Measurements from ENCODE around the gene PDCD1. TPM values are rescaled to one million over a fixed set of nuclear protein-coding genes. Genes with fewer than 3 reads are reported as not detected.
"Not testable (repeated sequence)": the region's sequence is repeated elsewhere in the genome, so short reads cannot be mapped to it uniquely, and the experiment has no call there.

PDCD1 gene
- total RNA-seq, 1 donor, result not detected

DNA sequence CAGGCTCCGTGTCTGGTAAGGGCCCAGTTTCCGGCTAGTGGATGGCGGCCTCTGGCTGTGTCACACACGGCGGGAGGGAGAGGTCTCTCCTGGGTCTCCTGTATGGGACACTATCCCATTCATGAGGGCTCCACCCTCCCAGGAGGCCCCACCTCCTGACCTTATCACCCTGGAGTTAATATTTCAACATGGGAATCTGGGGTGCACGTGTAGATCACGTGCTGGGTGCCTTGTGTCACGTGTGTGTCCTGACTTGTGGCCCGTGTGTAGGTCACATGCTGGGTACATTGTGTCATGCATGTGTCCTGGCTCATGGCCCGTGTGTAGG lies 39.8 kb downstream of the PDCD1 start:
- no peak for DNase-seq (ENCODE audit: low read depth)
- TF ChIP-seq, protein P1, sequence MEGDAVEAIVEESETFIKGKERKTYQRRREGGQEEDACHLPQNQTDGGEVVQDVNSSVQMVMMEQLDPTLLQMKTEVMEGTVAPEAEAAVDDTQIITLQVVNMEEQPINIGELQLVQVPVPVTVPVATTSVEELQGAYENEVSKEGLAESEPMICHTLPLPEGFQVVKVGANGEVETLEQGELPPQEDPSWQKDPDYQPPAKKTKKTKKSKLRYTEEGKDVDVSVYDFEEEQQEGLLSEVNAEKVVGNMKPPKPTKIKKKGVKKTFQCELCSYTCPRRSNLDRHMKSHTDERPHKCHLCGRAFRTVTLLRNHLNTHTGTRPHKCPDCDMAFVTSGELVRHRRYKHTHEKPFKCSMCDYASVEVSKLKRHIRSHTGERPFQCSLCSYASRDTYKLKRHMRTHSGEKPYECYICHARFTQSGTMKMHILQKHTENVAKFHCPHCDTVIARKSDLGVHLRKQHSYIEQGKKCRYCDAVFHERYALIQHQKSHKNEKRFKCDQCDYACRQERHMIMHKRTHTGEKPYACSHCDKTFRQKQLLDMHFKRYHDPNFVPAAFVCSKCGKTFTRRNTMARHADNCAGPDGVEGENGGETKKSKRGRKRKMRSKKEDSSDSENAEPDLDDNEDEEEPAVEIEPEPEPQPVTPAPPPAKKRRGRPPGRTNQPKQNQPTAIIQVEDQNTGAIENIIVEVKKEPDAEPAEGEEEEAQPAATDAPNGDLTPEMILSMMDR (IDR thresholded peaks at IDR 0.05; ENCODE audit: insufficient read depth, low read length), result no peak
- no peak overlapping the region for H3K4me3 ChIP-seq (ENCODE audit: low read depth, low read length)

DNA sequence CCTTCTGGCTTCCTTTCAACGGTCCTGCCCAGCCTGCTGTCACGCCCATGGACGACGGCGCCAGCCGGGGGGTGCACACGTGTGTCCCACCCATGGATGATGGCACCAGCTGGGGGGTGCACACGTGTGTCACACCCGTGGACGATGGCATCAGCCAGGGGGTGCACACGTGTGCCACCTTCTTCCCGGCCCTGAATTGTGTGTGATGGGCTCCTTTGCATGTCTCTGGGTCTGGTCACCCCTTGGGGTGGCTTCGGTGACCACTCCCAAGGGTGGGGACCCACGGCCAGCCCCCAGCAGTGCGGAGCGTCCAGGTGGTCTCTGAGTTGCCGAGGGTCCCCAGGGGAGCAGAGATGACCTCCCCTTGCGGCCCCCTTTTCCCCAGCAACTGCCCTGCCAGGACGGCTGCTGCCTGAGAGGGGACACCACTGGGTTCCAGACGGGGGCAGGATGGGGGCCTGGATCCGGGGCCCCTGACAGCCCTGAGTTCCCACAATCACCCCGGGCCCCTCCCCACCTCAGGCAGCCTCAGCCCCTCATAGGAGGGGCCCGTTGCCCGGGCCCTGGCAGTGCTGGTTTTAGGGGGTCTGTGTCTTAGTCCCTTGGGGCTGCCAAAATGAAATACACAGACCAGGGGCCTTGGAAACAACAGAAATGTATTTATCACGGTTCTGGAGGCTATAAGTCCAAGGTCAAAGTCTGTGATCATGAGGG lies 40.3 kb downstream of the PDCD1 start:
- no peak for DNase-seq (ENCODE audit: low read depth)
- TF ChIP-seq, protein P1 (IDR thresholded peaks at IDR 0.05; ENCODE audit: insufficient read depth, low read length), result no peak

DNA sequence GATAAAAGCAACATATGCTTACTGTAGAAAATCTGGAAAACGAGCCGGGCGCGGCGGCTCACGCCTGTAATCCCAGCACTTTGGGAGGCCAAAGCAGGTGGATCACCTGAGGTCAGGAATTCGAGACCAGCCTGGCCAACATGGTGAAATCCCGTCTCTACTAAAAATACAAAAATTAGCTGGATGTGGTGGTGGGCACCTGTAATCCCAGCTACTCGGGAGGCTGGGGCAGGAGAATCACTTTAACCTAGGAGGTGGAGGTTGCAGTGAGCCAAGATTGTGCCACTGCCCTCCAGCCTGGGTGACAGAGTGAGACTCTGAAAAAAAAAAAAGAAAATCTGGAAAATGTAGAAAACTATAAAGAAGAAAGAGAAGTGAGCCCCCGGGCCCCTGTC lies 40.9 kb downstream of the PDCD1 start:
- not testable (repeated sequence) for DNase-seq (ENCODE audit: low read depth); H3K4me3 ChIP-seq (ENCODE audit: low read depth, low read length)

More for the DNA sequence above, 40.3 kb downstream of the PDCD1 start:
- H3K4me3 ChIP-seq (ENCODE audit: low read depth, low read length), result no peak overlapping the region

DNA sequence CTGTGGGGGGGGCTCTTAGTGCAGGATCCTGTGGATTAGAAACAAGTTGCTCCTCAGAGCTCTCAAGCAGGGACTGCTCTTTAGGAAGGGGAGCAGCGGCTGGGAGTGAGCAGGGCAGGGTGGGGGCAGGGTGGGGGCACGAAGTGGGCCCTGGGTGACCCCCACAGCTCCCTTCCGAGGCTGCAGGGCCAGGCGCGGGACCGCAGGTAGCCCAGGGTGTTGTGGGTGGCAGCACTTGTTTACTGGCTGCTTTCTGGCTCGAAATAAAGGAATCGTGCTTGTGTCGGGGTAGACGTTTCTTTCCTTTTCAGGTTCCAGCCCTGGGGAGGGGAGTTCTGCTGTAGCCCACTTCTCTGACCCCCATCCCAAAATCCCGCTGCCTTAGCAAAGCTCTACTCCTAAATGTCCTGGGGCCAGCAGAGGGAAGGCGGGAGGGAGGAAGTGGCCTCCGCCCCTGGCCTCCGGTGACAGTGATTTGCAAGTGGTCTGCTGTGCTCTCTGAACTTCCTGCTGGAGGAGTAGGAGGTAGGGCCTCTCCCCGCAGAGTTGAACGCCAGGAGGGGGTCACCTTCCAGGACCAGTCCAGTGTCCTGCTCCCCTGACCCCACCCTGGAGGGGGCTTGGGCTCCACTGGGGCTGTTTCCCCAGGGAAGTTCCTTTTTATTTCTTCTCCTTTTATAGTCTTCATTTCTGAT lies 41.4 kb downstream of the PDCD1 start:
- TF ChIP-seq, protein P1 (IDR thresholded peaks at IDR 0.05; ENCODE audit: insufficient read depth, low read length), result no peak
- no peak overlapping the region for H3K4me3 ChIP-seq (ENCODE audit: low read depth, low read length)
- DNase-seq (ENCODE audit: low read depth), result no peak

DNA sequence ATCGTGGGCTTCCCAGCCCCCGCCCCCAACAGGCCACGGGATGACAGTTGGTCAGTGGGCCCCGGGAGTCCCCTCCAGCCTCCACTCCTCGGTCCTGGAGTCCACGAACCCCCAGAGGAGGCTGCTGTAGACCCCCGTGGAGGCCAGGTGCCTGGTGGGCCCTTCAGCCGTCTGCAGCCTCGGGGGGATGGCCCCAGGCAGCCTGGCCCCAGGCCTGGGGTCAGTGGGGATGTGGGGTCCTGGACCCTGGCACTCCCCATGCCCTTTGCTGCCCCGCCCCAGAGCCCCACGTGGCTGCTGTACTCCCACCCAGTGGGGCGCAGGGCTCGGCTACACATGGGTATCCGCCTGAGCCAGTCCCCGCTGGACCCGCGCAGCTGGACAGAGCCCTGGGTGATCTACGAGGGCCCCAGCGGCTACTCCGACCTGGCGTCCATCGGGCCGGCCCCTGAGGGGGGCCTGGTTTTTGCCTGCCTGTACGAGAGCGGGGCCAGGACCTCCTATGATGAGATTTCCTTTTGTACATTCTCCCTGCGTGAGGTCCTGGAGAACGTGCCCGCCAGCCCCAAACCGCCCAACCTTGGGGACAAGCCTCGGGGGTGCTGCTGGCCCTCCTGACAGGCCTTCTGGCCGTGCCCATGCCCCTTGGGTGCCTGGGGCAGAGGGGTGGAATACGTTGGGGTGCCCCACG lies 42.1 kb downstream of the PDCD1 start:
- no peak for DNase-seq (ENCODE audit: low read depth)
- no peak overlapping the region for H3K4me3 ChIP-seq (ENCODE audit: low read depth, low read length)
- TF ChIP-seq, protein P1 (IDR thresholded peaks at IDR 0.05; ENCODE audit: insufficient read depth, low read length), result no peak

DNA sequence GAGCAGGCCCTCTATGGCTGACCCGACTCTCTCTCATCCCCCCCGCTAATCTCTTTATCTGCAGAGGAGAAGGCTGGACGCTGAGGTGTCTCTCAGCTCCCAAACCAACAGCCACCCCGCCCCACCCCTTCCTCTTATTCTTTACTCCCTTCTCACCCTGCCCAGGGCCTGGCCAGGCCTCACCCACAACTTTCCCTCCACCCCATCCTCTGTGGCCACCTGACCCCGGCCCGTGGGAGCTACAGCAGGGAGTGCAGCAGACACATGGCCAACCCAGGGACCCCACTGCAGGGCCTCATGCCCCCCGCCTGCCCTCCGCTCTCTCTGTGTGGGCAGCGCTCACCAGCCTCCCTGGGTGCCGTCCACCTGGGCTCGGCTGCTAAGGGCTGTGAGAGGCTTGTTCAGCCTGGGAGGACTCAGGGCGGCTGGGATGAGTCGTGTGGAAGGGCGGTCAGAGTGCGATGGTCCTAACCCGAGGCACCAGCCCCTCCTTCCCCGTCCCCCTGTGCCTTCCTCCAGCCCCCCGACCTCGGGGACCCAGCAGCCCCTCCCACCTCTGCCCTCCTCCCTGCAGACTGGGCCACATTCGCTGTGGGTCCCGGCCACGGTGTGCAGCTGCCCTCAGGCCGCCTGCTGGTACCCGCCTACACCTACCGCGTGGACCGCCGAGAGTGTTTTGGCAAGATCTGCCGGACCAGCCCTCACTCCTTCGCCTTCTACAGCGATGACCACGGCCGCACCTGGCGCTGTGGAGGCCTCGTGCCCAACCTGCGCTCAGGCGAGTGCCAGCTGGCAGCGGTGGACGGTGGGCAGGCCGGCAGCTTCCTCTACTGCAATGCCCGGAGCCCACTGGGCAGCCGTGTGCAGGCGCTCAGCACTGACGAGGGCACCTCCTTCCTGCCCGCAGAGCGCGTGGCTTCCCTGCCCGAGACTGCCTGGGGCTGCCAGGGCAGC lies 42.9 kb downstream of the PDCD1 start:
- TF ChIP-seq, protein P1 (IDR thresholded peaks at IDR 0.05; ENCODE audit: insufficient read depth, low read length), result no peak
- no peak for DNase-seq (ENCODE audit: low read depth)
- H3K4me3 ChIP-seq (ENCODE audit: low read depth, low read length), result no peak overlapping the region

Measured in fibroblast of the aortic adventitia (primary cell).